HG03469 (cell line): Measurements from ENCODE around the gene BMP8A.
"Not testable (repeated sequence)": the region's sequence is repeated elsewhere in the genome, so short reads cannot be mapped to it uniquely, and the experiment has no call there.

Experiments used
- ATAC-seq: cut with Tn5 transposase; IDR thresholded peaks from one replicate; pipeline ENCODE4 v1.9.1; 2021; ENCODE audit warnings: mild to moderate bottlenecking, moderate library complexity, moderate number of reproducible peaks; ENCODE audit not compliant: unreplicated experiment

The BMP8A gene

GRCh38 chr1:39525366-39526165 is 34.1 kb downstream of the BMP8A start:
- no peak for ATAC-seq

- ATAC-seq, result no peak
Measured at GRCh38 chr1:39526466-39527189, 35.2 kb downstream of the BMP8A start.

DNA sequence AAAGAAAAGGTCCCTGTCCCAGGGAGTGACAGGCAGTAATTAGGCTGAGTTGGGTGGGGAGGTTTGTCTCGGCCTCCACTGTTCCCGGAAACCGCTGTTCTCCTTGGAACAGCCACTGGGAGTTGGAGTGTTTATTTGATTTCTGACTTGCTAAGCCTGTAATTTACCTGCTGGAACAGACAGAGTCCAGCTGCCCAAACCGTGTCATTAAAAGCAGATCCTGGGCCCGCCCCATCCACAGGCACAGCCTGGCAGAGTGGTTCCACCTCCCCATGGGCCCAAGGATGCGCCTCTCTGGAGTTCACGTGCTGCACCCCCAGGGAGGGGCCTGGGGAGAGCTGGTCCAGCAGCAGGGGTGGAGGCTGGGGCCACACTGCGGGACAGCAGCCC is 35.7 kb downstream of the BMP8A start:
- not testable (repeated sequence) for ATAC-seq

GRCh38 chr1:39528082-39528481 is 36.6 kb downstream of the BMP8A start:
- no peak for ATAC-seq

DNA sequence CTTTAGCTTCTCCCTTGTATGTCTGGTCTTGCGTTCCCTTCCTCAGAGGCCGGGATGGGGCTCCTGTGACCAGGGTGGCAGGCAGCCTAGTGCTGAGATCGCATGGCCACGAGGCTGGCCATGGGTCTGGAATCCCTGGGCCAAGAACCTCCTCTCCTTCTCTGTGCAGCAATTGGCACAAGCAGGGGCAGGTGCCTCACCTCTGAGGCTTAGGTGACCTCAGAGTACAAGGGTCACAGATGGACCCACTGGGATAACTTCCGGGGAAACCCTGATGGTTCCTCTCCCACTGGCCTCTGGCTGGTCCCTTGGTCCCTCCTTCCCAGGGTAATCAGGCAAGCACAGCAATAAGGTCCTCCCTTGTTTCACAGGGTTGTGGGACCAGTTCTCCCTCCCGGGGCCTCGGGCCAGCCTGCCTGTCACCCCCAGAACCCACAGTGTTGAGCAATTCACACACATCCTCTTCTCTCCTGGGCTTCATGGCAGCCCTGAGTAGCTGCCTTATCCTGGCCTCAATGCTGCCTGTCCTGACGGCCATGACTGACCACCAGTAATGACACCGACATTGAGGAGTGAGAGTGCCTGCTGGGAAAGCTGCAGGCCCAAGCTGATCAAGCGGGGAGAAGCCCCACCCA is 38.6 kb downstream of the BMP8A start:
- ATAC-seq, result no peak

GRCh38 chr1:39531526-39531925 is 40.1 kb downstream of the BMP8A start:
- no peak for ATAC-seq

DNA sequence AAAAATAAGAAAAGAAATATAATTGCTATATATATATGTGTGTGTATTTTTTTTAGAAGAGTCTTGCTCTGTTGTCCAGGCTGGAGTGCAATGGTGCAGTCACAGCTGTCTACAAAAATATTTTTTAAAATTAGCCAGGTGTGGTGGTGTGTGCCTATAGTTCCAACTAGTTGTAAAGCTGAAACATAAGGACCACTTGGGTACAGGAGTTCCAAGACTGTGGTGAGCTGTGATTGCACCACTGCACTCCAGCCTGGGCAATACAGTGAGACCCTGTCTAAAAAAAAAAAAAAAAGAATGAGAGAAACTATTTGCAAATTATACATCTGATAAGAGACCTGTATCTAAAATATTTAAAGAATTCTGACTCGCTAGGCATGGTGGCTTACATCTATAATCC is 42.0 kb downstream of the BMP8A start:
- no peak for ATAC-seq

GRCh38 chr1:39538531-39539251 is 47.3 kb downstream of the BMP8A start:
- ATAC-seq, result no peak

GRCh38 chr1:39539252-39539790 is 47.9 kb downstream of the BMP8A start:
- ATAC-seq, result no peak

GRCh38 chr1:39540504-39541031 is 49.1 kb downstream of the BMP8A start:
- ATAC-seq, result no peak

- ATAC-seq, result no peak
Measured at GRCh38 chr1:39542924-39543323, 51.5 kb downstream of the BMP8A start.

DNA sequence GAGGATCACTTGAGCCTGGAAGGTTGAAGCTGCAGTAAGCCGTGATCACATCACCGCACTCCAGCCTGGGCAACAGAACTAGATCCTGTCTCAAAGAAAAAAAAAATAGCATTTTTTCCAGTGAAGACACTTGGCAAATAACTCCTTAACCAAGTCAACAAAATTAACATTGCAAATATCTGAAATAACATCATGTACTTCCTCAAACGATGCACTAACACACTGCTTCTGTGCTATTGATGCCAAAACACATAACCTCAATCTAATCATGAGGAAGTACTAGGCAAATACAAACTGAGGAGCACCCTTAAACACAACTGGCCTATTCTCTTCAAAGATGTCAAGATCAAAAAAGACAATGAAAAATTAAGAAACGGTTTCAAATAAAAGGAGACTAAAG is 52.9 kb downstream of the BMP8A start:
- ATAC-seq, result no peak

DNA sequence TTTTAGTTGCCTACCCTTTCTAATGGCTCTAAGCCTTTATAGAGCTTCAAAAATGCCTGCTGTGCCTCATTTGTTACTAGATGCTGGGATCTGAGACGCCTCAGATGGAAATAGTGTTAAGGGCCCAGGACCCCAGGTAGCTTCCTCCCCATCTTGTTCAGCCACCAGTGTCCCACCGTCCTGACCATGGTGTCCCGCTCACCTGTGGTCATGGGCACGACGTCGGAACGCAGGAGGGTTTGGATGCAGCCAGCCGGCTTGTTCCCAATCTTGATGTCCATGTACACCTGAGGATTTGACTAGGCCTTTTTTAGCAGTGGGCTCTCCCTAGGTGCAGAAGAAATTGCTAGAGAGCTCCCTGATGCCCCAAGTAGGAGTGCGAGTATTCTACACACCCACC is 54.1 kb downstream of the BMP8A start:
- ATAC-seq, result no peak

- no peak for ATAC-seq
Measured at GRCh38 chr1:39554277-39554676, 62.8 kb downstream of the BMP8A start.

DNA sequence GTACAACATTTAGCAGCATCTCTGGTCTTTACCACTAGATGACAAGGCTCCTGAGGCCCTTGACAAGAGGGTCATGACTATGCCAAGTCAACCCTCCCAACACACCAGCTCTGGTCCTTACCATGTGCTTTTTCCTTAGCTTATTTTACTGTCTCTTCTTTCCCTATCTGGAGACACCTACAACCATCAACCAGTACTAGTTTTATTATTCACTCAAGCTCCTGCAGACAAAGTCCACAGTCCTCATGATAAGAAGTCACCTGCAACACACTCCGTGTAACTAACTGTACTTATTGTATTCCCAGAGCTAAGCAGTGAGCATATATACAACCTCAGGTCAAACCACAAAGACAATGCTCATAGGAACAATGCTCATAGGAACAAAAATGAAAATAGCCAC is 69.8 kb downstream of the BMP8A start:
- ATAC-seq, result no peak

DNA sequence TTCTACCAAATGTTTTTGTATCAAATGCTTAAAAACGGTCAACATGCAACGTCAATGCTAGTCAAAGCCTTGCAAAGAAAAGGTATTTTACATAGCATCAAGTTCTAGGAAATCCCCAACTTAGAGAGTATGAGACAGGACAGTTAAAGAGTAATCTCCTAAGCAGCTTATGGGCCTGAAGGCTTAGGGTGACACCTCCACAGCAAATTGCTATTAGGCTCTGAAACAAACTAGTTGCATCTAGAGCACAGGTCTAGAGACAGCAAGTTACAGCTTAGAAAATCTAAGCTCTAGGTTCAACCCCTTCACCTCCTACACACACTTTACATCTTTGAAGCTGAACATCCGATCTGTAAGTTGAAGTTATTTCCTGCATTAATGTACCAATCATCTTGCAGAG is 71.5 kb downstream of the BMP8A start:
- no peak for ATAC-seq

DNA sequence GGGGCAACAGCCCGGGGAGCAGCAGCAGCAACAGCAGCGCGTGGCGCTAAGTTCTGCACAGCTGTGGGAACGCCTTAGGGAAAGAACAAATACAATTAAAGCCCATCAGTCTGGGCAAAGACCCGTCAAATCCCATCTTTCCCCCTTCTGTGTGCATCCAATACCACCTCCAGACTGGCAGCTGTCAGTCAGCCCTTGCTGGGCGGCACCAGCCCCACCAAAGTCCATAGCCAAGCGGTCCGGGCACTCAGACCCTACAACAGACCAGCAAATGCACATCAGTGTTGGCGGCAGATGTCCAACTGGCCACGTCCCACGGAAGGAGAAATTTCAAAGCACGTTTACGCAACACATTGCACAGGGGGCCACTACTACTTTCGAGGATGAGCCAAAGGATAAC is 72.2 kb downstream of the BMP8A start:
- ATAC-seq, result no peak

- no peak for ATAC-seq
Measured at GRCh38 chr1:39564340-39564739, 72.9 kb downstream of the BMP8A start.

DNA sequence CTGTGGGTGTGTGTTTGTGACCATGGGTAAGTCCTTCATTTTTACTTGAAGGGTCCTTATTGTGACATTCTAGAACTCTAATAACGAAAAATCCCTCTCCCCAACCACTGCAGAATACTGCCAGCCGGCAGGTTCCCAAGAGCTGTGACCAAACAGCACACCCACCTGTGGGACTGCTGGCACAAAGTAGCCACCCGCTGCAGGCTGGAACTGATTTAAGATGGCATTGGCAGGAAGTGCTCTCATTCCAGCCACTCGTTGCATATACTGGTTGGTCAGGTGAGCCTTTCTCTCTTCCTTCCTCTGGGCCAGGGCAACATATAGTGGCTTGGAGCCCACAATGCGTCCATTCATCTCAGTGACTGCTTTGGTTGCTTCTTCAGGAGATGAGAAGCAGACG is 73.5 kb downstream of the BMP8A start:
- no peak for ATAC-seq

GRCh38 chr1:39566441-39567137 is 75.2 kb downstream of the BMP8A start:
- no peak for ATAC-seq
